PC-9 (cell line): ENCODE results near the gene NAA10. TPM values are rescaled to one million over a fixed set of nuclear protein-coding genes. Genes with fewer than 3 reads are reported as not detected.

Experiments
- BruUV-seq: library from RNA; stranded (reverse); fragments of 400-500 nt; replicated peaks from 2 replicates; lab custom pipeline; 2021; lab: Mats Ljungman, UMichigan
- CTCF ChIA-PET: fragments of 300-600 bp; sonication (Branson Sonifier 250); formaldehyde crosslinking; loops from one replicate; lab custom pipeline; 2022; ENCODE audit warnings: antibody characterized with exemption; lab: Charles Lee
- POLR2A ChIA-PET: fragments of 300-600 bp; sonication (Branson Sonifier 250); formaldehyde crosslinking; loops from one replicate; lab custom pipeline; 2022; ENCODE audit warnings: antibody characterized with exemption; ENCODE audit not compliant: unreplicated experiment; lab: Charles Lee
- DNase-seq, 2 experiments: peaks; one replicate each; pipeline versions ENCODE4 v3.0.0 to v3.0.0-alpha.2; 2015 to 2022; ENCODE audit warnings: mixed read lengths in 1 of 2
- H2AFZ ChIP-seq: fragments of 200-600 bp; sonication (generic); 2 replicates; pipeline ENCODE4 v1.8.1; 2017; ENCODE audit warnings: antibody characterized with exemption
- H3F3A ChIP-seq: fragments of 200-600 bp; sonication (generic); 2 replicates; pipeline ENCODE4 v1.8.1; 2017; ENCODE audit warnings: antibody characterized with exemption, mild to moderate bottlenecking, low read depth; ENCODE audit not compliant: insufficient read depth
- H3K27ac ChIP-seq: fragments of 200-600 bp; sonication (generic); 2 replicates; pipeline ENCODE4 v1.6.1; 2016; ENCODE audit warnings: mixed run types
- H3K27me3 ChIP-seq: fragments of 200-600 bp; sonication (generic); 2 replicates; pipeline ENCODE4 v1.6.1; 2016; ENCODE audit warnings: low read depth, mixed run types; ENCODE audit not compliant: insufficient read depth
- H3K36me3 ChIP-seq: fragments of 200-600 bp; sonication (generic); 2 replicates; pipeline ENCODE4 v1.6.1; 2016; ENCODE audit warnings: low read depth, mixed run types
- H3K4me1 ChIP-seq: fragments of 200-600 bp; sonication (generic); replicated peaks from 2 replicates; pipeline ENCODE4 v1.6.1; 2016; ENCODE audit warnings: mixed run types; ENCODE audit not compliant: insufficient read depth
- H3K4me2 ChIP-seq: fragments of 200-600 bp; sonication (generic); 2 replicates; pipeline ENCODE4 v1.6.1; 2017; ENCODE audit warnings: mixed run types
- H3K4me3 ChIP-seq: fragments of 200-600 bp; sonication (generic); 2 replicates; pipeline ENCODE4 v1.6.1; 2016; ENCODE audit warnings: mixed run types
- H3K79me2 ChIP-seq: fragments of 200-600 bp; sonication (generic); 2 replicates; pipeline ENCODE4 v1.6.1; 2017; ENCODE audit warnings: low read depth, mixed run types
- H3K9me2 ChIP-seq: fragments of 200-600 bp; sonication (generic); 2 replicates; pipeline ENCODE4 v1.8.1; 2017; ENCODE audit warnings: mild to moderate bottlenecking; ENCODE audit not compliant: insufficient read depth
- H3K9me3 ChIP-seq: fragments of 200-600 bp; sonication (generic); 2 replicates; pipeline ENCODE4 v1.8.1; 2016; ENCODE audit warnings: low read depth; ENCODE audit not compliant: insufficient read depth
- H4K20me1 ChIP-seq: fragments of 200-600 bp; sonication (generic); 2 replicates; pipeline ENCODE4 v1.8.1; 2017; ENCODE audit not compliant: insufficient read depth
- CTCF ChIP-seq: fragments of 200-600 bp; sonication (generic); conservative IDR thresholded peaks from 2 replicates; pipeline ENCODE4 v1.6.1; 2017; ENCODE audit warnings: mixed run types, antibody characterized with exemption, mild to moderate bottlenecking, moderate library complexity
- EZH2 ChIP-seq: fragments of 200-600 bp; sonication (generic); IDR thresholded peaks from 2 replicates; pipeline ENCODE4 v1.8.0; 2017; ENCODE audit warnings: antibody characterized with exemption, low read depth
- intact Hi-C: fragments of 100-400 bp; cut with micrococcal nuclease; formaldehyde crosslinking; loops from one replicate; pipeline ENCODE4 v1.10.0; 2022; ENCODE audit not compliant: unreplicated experiment
- total RNA-seq: library from RNA; stranded (reverse); gene quantifications from 2 replicates; pipeline ENCODE4 v1.2.3, GENCODE V29; 2021

The NAA10 gene
- total RNA-seq, 1 experiment from 2014 or later, result 181 TPM

- H3F3A ChIP-seq, result no peaks in the 10 kb centered on the region
- no peaks in the 10 kb centered on the region for H3K9me3 ChIP-seq
- peaks cover 64% of the 10 kb centered on the region for H3K79me2 ChIP-seq
- H3K27ac ChIP-seq, result no peak overlapping the region
- H3K4me3 ChIP-seq, result no peak overlapping the region
- no peak overlapping the region for H2AFZ ChIP-seq
- intact Hi-C loops, result no loop called here
- H4K20me1 ChIP-seq, result peaks cover 56% of the 10 kb centered on the region
- H3K27me3 ChIP-seq, result no peaks in the 10 kb centered on the region
- H3K4me2 ChIP-seq, result no peak overlapping the region
- no peak for TF ChIP-seq CTCF
- no peak for TF ChIP-seq EZH2
- H3K4me1 ChIP-seq, result no peaks in the 10 kb centered on the region; the same call in 1 of the 2 replicates
- ChIA-PET POLR2A (no interaction called here), CTCF (interaction anchor here (0.6 kb wide), 2 partner anchors 55 to 82 kb away, joined by 6 to 9 read pairs; no protein-coding TSS in a partner anchor)
- no peak for DNase-seq
- no peaks in the 10 kb centered on the region for H3K36me3 ChIP-seq
- no peaks in the 10 kb centered on the region for H3K9me2 ChIP-seq
- no TSS peak for BruUV-seq
Measured at GRCh38 chrX:153966283-153966688, 31.4 kb upstream of the NAA10 start.

- POLR2A ChIA-PET, result no interaction called here
- no peaks in the 10 kb centered on the region for H3K9me3 ChIP-seq
- peaks cover 58% of the 10 kb centered on the region for H3K79me2 ChIP-seq
- CTCF ChIA-PET, result no interaction called here
- no peaks in the 10 kb centered on the region for H3K36me3 ChIP-seq
- H3K4me1 ChIP-seq, result no peaks in the 10 kb centered on the region; the same call in 1 of the 2 replicates
- H3K27me3 ChIP-seq, result no peaks in the 10 kb centered on the region
- H3K27ac ChIP-seq, result no peak overlapping the region
- TF ChIP-seq CTCF (no peak), EZH2 (no peak)
- no peaks in the 10 kb centered on the region for H3F3A ChIP-seq
- H3K9me2 ChIP-seq, result no peaks in the 10 kb centered on the region
- no peak overlapping the region for H2AFZ ChIP-seq
- peaks cover 56% of the 10 kb centered on the region for H4K20me1 ChIP-seq
- DNase-seq, result no peak
- intact Hi-C loops, result no loop called here
- BruUV-seq, result no TSS peak
- no peak overlapping the region for H3K4me3 ChIP-seq
- H3K4me2 ChIP-seq, result no peak overlapping the region
Measured at GRCh38 chrX:153965406-153965805, 30.6 kb upstream of the NAA10 start.

GRCh38 chrX:153964105-153964504 is 29.3 kb upstream of the NAA10 start:
- Histone ChIP-seq H3K4me2 (no peak overlapping the region), H3K27ac (no peak overlapping the region), H4K20me1 (peaks cover 47% of the 10 kb centered on the region), H3K4me1 (no peaks in the 10 kb centered on the region; the same call in 1 of the 2 replicates), H3K4me3 (no peak overlapping the region), H3K9me3 (no peaks in the 10 kb centered on the region), H2AFZ (no peak overlapping the region), H3K27me3 (no peaks in the 10 kb centered on the region), H3K9me2 (no peaks in the 10 kb centered on the region), H3K79me2 (peaks cover 47% of the 10 kb centered on the region), H3F3A (no peaks in the 10 kb centered on the region), H3K36me3 (no peaks in the 10 kb centered on the region)
- DNase-seq, result no peak
- BruUV-seq, result no TSS peak
- ChIA-PET CTCF (interaction anchor here (0.6 kb wide), 1 partner anchor 163 kb away, joined by 3 read pairs; no protein-coding TSS in a partner anchor), POLR2A (no interaction called here)
- TF ChIP-seq CTCF, result no peak
- TF ChIP-seq EZH2, result no peak
- intact Hi-C loops, result no loop called here
